OCI-LY3 (cell line): Measurements from ENCODE around the gene CTF1.

Experiments used
- H2AFZ ChIP-seq: fragments of 200-600, 300-600 bp; shearing (Covaris generic); 2 replicates; pipeline ENCODE4 v1.6.0; 2014; ENCODE audit warnings: antibody characterized with exemption, low read depth, low read length
- H3K27ac ChIP-seq: fragments of 200-600, 300-600 bp; sonication (generic); 2 replicates; pipeline ENCODE4 v1.5.1; 2014; ENCODE audit warnings: mild to moderate bottlenecking, low read length, moderate library complexity, mixed read lengths
- H3K27me3 ChIP-seq: fragments of 200-600, 300-600 bp; sonication (generic); 2 replicates; pipeline ENCODE4 v1.6.1; 2014; ENCODE audit warnings: low read depth, low read length, mixed read lengths
- H3K36me3 ChIP-seq: fragments of 200-600, 300-600 bp; sonication (generic); replicated peaks from 2 replicates; pipeline ENCODE3; 2014; ENCODE audit warnings: low read depth, low read length, mixed read lengths
- H3K4me1 ChIP-seq: fragments of 300-600, 200-600 bp; sonication (generic); 2 replicates; pipeline ENCODE4 v1.6.1; 2014; ENCODE audit warnings: low read length, mixed read lengths
- H3K4me2 ChIP-seq: fragments of 200-600, 300-600 bp; sonication (generic); 2 replicates; pipeline ENCODE4 v1.6.1; 2014; ENCODE audit warnings: low read length, mixed read lengths
- H3K4me3 ChIP-seq: fragments of 300-600, 200-600 bp; sonication (generic); 2 replicates; pipeline ENCODE4 v1.5.1; 2014; ENCODE audit warnings: antibody characterized with exemption, mild to moderate bottlenecking, low read length, moderate library complexity
- H3K79me2 ChIP-seq: fragments of 300-600, 200-600 bp; shearing (Covaris generic); 2 replicates; pipeline ENCODE4 v1.6.1; 2014; ENCODE audit warnings: mild to moderate bottlenecking, low read length, mixed read lengths
- H3K9ac ChIP-seq: fragments of 300-600, 200-600 bp; shearing (Covaris generic); 2 replicates; pipeline ENCODE4 v1.6.0; 2014; ENCODE audit warnings: mild to moderate bottlenecking, low read length, moderate library complexity
- H3K9me3 ChIP-seq: fragments of 200-600, 300-600 bp; shearing (Covaris generic); 2 replicates; pipeline ENCODE4 v1.6.1; 2014; ENCODE audit warnings: low read length, mixed read lengths; ENCODE audit not compliant: insufficient read depth
- H4K20me1 ChIP-seq: fragments of 200-600, 300-600 bp; sonication (generic); 2 replicates; pipeline ENCODE4 v1.6.1; 2016; ENCODE audit warnings: low read length, mixed read lengths; ENCODE audit not compliant: insufficient read depth
- CTCF ChIP-seq: fragments of 200-600, 300-600 bp; sonication (generic); IDR thresholded peaks from 2 replicates; pipeline ENCODE4 v1.5.1; 2014; ENCODE audit warnings: antibody characterized with exemption, low read length, low read depth
- EZH2phosphoT487 ChIP-seq: fragments of 200-600 bp; shearing (Covaris generic); IDR thresholded peaks from 2 replicates; pipeline ENCODE4 v1.6.1; 2018; ENCODE audit warnings: antibody characterized with exemption, mixed run types, low read depth

The CTF1 gene

GRCh38 chr16:30949650-30950515 is 53.5 kb downstream of the CTF1 start:
- Histone ChIP-seq H3K27ac (peak overlapping the region; percentile 77), H4K20me1 (peaks cover 8% of the 10 kb centered on the region; the same call in 1 of the 2 replicates), H3K27me3 (no peaks in the 10 kb centered on the region), H3K4me1 (peaks cover 10% of the 10 kb centered on the region), H2AFZ (no peak overlapping the region), H3K9ac (peak overlapping the region; percentile 100), H3K4me2 (peak overlapping the region; percentile 91), H3K79me2 (peaks cover 23% of the 10 kb centered on the region), H3K9me3 (no peaks in the 10 kb centered on the region), H3K4me3 (peak overlapping the region; percentile 100), H3K36me3 (peaks cover 7% of the 10 kb centered on the region)
- TF ChIP-seq EZH2phosphoT487 (no peak), CTCF (peak; percentile 33)

GRCh38 chr16:30950516-30951065 is 54.2 kb downstream of the CTF1 start:
- Histone ChIP-seq H2AFZ (no peak overlapping the region), H3K4me3 (peak overlapping the region; percentile 100), H3K9ac (peak overlapping the region; percentile 100), H3K27ac (peak overlapping the region; percentile 77; the same call in 1 of the 2 replicates), H3K9me3 (no peaks in the 10 kb centered on the region), H3K4me1 (peaks cover 10% of the 10 kb centered on the region), H3K27me3 (no peaks in the 10 kb centered on the region), H3K36me3 (peaks cover 4% of the 10 kb centered on the region), H4K20me1 (peaks cover 8% of the 10 kb centered on the region; the same call in 1 of the 2 replicates), H3K4me2 (peak overlapping the region; percentile 91), H3K79me2 (peaks cover 23% of the 10 kb centered on the region)
- TF ChIP-seq CTCF (no peak), EZH2phosphoT487 (no peak)

- Histone ChIP-seq H3K4me3 (no peak overlapping the region), H2AFZ (no peak overlapping the region), H3K27ac (no peak overlapping the region), H3K4me2 (no peak overlapping the region), H3K36me3 (peaks cover 4% of the 10 kb centered on the region), H3K79me2 (peaks cover 24% of the 10 kb centered on the region), H3K9me3 (no peaks in the 10 kb centered on the region), H4K20me1 (peaks cover 8% of the 10 kb centered on the region; the same call in 1 of the 2 replicates), H3K4me1 (peaks cover 13% of the 10 kb centered on the region), H3K9ac (no peak overlapping the region), H3K27me3 (no peaks in the 10 kb centered on the region)
- TF ChIP-seq EZH2phosphoT487 (no peak), CTCF (no peak)
Measured at GRCh38 chr16:30951193-30951592, 54.8 kb downstream of the CTF1 start.

GRCh38 chr16:30951750-30952149 is 55.3 kb downstream of the CTF1 start:
- peaks cover 29% of the 10 kb centered on the region for H3K79me2 ChIP-seq
- peaks cover 4% of the 10 kb centered on the region for H3K36me3 ChIP-seq
- H3K4me1 ChIP-seq = peaks cover 18% of the 10 kb centered on the region
- no peaks in the 10 kb centered on the region for H3K9me3 ChIP-seq
- no peak for TF ChIP-seq EZH2phosphoT487
- TF ChIP-seq CTCF = no peak
- no peak overlapping the region for H3K27ac ChIP-seq
- H4K20me1 ChIP-seq = peaks cover 8% of the 10 kb centered on the region; the same call in 1 of the 2 replicates
- H2AFZ ChIP-seq = no peak overlapping the region
- H3K9ac ChIP-seq = no peak overlapping the region
- H3K4me3 ChIP-seq = no peak overlapping the region
- no peaks in the 10 kb centered on the region for H3K27me3 ChIP-seq
- no peak overlapping the region for H3K4me2 ChIP-seq
